PC-3 (cell line): ENCODE data around the gene MAFB.

Experiments
- EZH2phosphoT487 ChIP-seq: fragments of 300-600 bp; sonication (generic); IDR thresholded peaks from 2 replicates; pipeline ENCODE4 v1.6.1; 2018; ENCODE audit warnings: mild to moderate bottlenecking, antibody characterized with exemption, low read length, borderline replicate concordance
- TF ChIP-seq, protein P1 (sequence below): fragments of 300-600 bp; sonication (generic); conservative IDR thresholded peaks from 2 replicates; pipeline ENCODE4 v1.5.1; 2017; ENCODE audit warnings: antibody characterized with exemption, low read depth, mild to moderate bottlenecking, low read length

- TF ChIP-seq, protein P1, sequence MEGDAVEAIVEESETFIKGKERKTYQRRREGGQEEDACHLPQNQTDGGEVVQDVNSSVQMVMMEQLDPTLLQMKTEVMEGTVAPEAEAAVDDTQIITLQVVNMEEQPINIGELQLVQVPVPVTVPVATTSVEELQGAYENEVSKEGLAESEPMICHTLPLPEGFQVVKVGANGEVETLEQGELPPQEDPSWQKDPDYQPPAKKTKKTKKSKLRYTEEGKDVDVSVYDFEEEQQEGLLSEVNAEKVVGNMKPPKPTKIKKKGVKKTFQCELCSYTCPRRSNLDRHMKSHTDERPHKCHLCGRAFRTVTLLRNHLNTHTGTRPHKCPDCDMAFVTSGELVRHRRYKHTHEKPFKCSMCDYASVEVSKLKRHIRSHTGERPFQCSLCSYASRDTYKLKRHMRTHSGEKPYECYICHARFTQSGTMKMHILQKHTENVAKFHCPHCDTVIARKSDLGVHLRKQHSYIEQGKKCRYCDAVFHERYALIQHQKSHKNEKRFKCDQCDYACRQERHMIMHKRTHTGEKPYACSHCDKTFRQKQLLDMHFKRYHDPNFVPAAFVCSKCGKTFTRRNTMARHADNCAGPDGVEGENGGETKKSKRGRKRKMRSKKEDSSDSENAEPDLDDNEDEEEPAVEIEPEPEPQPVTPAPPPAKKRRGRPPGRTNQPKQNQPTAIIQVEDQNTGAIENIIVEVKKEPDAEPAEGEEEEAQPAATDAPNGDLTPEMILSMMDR: no peak
- no peak for TF ChIP-seq EZH2phosphoT487
Observed at GRCh38 chr20:40691566-40692239, 2.7 kb upstream of the MAFB start.
